Tibial artery (tissue), 4 donors: ENCODE measurements around the gene ZNF587.
"Not testable (repeated sequence)": the region's sequence is repeated elsewhere in the genome, so short reads cannot be mapped to it uniquely, and the experiment has no call there.

Experiments used
- DNase-seq, 2 donors: peaks; one replicate each; pipeline ENCODE4 v3.0.0-alpha.2; 2019
- H3K27ac ChIP-seq, 2 donors: fragments of 200-600 bp; sonication (generic) in 1 of 2; 1 replicate in 1 of 2; 2 replicates in 1 of 2; pipeline ENCODE4 v1.5.1; 2018 to 2019; ENCODE audit warnings: mild to moderate bottlenecking in 1 of 2
- H3K27me3 ChIP-seq, 2 donors: fragments of 200-600 bp; sonication (generic) in 1 of 2; one replicate each; pipeline versions ENCODE4 v1.5.1 to v1.6.0; 2016 to 2019
- H3K36me3 ChIP-seq, 3 donors: fragments of 200-600 bp; sonication (generic) in 2 of 3; one replicate each; pipeline ENCODE4 v1.5.1; 2016 to 2019; ENCODE audit warnings: mild to moderate bottlenecking in 2 of 3
- H3K4me1 ChIP-seq, 4 donors: fragments of 200-600 bp; sonication (generic) in 2 of 4; 1 replicate in 3 of 4; 2 replicates in 1 of 4; pipeline ENCODE4 v1.5.1; 2016 to 2019
- H3K4me3 ChIP-seq, 2 donors: fragments of 200-600 bp; sonication (generic) in 1 of 2; 1 replicate in 1 of 2; 2 replicates in 1 of 2; pipeline ENCODE4 v1.5.1; 2018 to 2019; ENCODE audit warnings: mild to moderate bottlenecking in 2 of 2
- H3K9me3 ChIP-seq, 3 donors: fragments of 200-600 bp; sonication (generic) in 1 of 3; one replicate each; pipeline ENCODE4 v1.5.1; 2016 to 2019
- intact Hi-C: fragments of 100-400 bp; cut with DNase I; formaldehyde crosslinking; loops from one replicate; pipeline ENCODE4 v1.15.0; 2023; ENCODE audit warnings: low total_unique reads
- TF ChIP-seq, protein P1 (sequence below), 2 experiments: fragments of 200-600 bp in 1 of 2; fragments of 450-650 bp in 1 of 2; IDR thresholded peaks; one replicate each; pipeline ENCODE4 v1.5.1; 2017 to 2019; ENCODE audit warnings: antibody characterized with exemption in 2 of 2, mild to moderate bottlenecking in 1 of 2, moderate library complexity in 1 of 2

ZNF587 gene

DNA sequence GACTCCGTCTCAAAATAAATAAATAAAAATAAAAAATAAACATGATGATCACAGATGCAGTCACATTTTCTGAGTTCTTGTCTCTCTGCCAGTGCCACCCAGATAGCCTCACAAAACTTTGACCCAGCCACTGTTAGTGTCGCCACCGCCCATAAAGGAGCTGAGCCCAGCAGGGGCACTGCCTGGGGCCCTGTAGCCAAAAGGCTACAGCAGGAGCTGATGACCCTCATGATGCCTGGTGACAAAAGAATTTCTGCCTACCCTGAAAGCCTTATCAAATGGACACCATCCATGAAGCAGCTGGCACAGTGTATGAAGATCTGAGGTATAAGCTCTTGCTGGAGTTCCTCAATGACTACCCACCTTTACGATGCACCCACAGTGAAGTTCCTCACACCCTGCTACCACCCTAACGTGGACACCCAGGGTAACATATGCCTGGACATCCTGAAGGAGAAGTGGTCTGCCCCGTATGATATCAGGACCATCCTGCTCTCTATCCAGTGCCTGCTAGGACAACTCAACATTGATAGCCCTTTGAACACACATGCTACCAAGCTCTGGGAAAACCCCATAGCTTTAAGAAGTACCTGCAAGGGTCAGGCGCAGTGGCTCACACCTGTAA is 18.3 kb downstream of the ZNF587 start:
- Histone ChIP-seq H3K27me3 (no peaks in the 10 kb centered on the region), H3K36me3 (peaks cover 58 to 74% (median 74%) of the 10 kb centered on the region in 3 donors), H3K27ac (no peak overlapping the region), H3K4me1 (no peaks in the 10 kb centered on the region), H3K4me3 (no peak overlapping the region), H3K9me3 (peaks cover 11 to 98% (median 76%) of the 10 kb centered on the region in 3 donors)
- TF ChIP-seq, protein P1, sequence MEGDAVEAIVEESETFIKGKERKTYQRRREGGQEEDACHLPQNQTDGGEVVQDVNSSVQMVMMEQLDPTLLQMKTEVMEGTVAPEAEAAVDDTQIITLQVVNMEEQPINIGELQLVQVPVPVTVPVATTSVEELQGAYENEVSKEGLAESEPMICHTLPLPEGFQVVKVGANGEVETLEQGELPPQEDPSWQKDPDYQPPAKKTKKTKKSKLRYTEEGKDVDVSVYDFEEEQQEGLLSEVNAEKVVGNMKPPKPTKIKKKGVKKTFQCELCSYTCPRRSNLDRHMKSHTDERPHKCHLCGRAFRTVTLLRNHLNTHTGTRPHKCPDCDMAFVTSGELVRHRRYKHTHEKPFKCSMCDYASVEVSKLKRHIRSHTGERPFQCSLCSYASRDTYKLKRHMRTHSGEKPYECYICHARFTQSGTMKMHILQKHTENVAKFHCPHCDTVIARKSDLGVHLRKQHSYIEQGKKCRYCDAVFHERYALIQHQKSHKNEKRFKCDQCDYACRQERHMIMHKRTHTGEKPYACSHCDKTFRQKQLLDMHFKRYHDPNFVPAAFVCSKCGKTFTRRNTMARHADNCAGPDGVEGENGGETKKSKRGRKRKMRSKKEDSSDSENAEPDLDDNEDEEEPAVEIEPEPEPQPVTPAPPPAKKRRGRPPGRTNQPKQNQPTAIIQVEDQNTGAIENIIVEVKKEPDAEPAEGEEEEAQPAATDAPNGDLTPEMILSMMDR (IDR thresholded peaks at IDR 0.05): no peak
- no peak for DNase-seq
- intact Hi-C loops: no loop called here

DNA sequence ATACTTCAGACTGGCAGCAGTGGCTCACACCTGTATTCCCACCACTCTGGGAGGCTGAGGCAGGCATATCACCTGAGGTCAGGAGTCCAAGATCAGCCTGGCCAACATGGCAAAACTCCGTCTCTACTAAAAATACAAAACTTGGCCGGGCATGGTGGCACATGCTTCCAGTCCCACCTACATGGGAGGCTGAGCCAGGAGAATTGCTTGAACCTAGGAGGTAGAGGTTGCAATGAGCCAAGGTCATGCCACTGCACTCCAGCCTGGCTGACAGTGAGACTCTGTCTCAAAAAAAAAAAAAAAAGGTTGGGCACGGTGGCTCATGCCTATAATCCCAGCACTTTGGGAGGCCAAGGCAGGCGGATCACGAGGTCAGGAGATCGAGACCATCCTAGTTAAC is 20.0 kb downstream of the ZNF587 start:
- H3K27me3 ChIP-seq, H3K4me1 ChIP-seq, DNase-seq, intact Hi-C loops, H3K27ac ChIP-seq, H3K4me3 ChIP-seq: not testable (repeated sequence)
- peaks cover 20 to 100% (median 85%) of the 10 kb centered on the region in 3 donors for H3K9me3 ChIP-seq
- peaks cover 41 to 67% (median 64%) of the 10 kb centered on the region in 3 donors for H3K36me3 ChIP-seq

DNA sequence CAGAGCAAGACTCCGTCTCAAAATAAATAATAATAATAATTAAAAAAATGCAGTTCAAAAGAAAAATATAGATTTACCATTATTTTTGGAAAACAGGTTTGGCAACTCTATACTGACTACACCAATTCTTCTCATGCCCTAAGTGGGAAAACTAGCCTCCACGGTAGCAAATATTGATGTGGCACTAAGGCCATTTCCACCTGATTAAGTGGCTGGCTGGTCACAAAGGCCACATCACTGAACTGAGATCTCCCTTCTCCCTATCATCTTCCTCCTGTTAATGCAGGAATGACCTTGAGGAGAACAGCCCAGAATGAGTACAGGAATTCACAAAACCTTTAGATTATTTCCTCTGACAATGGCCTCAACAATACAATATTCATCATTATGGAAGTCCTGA is 20.6 kb downstream of the ZNF587 start:
- Histone ChIP-seq H3K27me3 (no peaks in the 10 kb centered on the region), H3K27ac (no peak overlapping the region), H3K36me3 (peaks cover 36 to 63% (median 59%) of the 10 kb centered on the region in 3 donors), H3K4me3 (no peak overlapping the region), H3K4me1 (no peaks in the 10 kb centered on the region), H3K9me3 (peaks cover 20 to 97% (median 84%) of the 10 kb centered on the region in 3 donors)
- DNase-seq: no peak
- intact Hi-C loops: no loop called here
- TF ChIP-seq, protein P1 (IDR thresholded peaks at IDR 0.05): no peak

DNA sequence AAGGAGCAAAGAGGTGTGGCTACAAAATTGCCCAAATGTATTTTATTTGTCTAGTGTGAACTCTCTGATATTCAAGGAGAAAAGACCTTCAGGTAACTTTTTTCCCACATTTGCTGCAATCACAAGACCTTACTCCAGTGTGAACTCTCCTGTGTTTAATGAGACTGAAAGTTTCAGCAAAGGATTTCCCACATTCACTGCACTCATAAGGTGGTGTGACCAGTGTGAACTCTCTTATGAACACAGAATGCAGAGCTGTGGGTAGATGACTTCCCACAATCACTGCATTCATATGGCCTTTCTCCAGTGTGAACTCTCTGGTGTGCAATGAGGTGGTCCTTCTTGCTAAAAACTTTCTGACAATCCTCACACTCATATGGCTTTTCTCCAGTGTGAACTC is 22.8 kb downstream of the ZNF587 start:
- peaks cover 28 to 57% (median 51%) of the 10 kb centered on the region in 3 donors for H3K36me3 ChIP-seq
- TF ChIP-seq, protein P1 (IDR thresholded peaks at IDR 0.05): no peak
- H3K9me3 ChIP-seq: peaks cover 21 to 97% (median 71%) of the 10 kb centered on the region in 3 donors
- H3K27ac ChIP-seq: no peak overlapping the region
- no peak overlapping the region for H3K4me3 ChIP-seq
- no peaks in the 10 kb centered on the region for H3K4me1 ChIP-seq
- DNase-seq: no peak
- intact Hi-C loops: no loop called here
- H3K27me3 ChIP-seq: no peaks in the 10 kb centered on the region

DNA sequence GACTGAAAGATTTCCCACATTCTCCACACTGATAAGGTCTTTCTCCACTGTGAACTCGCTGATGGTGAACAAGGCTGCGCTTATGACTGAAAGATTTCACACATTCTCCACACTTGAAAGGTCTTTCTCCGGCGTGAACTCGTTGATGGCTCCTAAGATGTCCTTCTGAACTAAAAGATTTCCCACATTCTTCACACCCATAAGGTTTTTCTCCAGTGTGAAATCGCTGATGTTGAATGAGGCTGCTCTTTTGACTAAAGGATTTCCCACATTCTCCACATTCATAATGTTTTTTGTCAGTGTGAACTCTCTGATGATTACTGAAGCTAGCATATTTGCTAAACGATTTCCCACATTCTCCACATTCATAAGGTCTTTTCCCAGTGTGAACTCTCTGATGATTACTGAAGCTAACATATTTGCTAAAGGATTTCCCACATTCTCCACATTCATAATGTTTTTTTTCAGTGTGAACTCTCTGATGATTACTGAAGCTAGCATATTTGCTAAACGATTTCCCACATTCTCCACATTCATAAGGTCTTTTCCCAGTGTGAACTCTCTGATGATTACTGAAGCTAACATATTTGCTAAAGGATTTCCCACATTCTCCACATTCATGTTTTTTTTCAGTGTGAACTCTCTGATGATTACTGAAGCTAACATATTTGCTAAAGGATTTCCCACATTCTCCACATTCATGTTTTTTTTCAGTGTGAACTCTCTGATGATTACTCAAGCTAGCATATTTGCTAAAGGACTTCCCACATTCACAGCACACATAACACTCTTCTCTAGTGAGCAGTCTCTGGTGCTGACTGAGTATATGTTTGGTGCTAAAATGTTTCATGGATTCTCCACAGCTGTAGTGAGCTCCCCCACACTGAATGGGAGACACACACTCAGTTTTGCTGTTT is 24.5 kb downstream of the ZNF587 start:
- H3K9me3 ChIP-seq: peaks cover 17 to 95% (median 55%) of the 10 kb centered on the region in 3 donors
- H3K27ac ChIP-seq, DNase-seq, intact Hi-C loops, H3K4me3 ChIP-seq, H3K4me1 ChIP-seq, H3K27me3 ChIP-seq: not testable (repeated sequence)
- peaks cover 21 to 55% (median 44%) of the 10 kb centered on the region in 3 donors for H3K36me3 ChIP-seq

DNA sequence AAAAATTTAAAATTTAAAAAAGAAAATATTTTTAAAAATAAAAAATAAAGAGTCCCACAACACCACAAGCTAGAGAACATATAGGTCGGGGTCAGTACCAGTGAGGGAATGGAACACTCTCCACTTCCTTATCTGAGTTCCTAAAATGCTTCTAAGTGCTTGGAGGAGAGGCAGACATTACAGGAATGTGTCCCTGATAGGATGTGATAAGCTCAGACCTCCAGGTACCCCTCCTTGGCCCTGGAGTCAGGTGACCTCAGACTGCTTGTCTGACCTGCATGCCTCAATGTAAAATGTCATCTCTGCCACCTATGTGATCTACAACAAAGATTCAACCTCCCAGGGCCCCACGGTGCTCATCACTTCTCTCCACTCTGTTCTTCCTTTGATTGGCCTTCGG is 36.4 kb downstream of the ZNF587 start:
- Histone ChIP-seq H3K36me3 (peaks cover 13 to 44% (median 27%) of the 10 kb centered on the region in 3 donors), H3K4me3 (no peak overlapping the region), H3K4me1 (no peaks in the 10 kb centered on the region), H3K27me3 (no peaks in the 10 kb centered on the region), H3K27ac (no peak overlapping the region), H3K9me3 (peaks cover 0 to 78% (median 28%) of the 10 kb centered on the region in 3 donors)
- intact Hi-C loops: no loop called here
- no peak for DNase-seq
- TF ChIP-seq, protein P1 (IDR thresholded peaks at IDR 0.05): no peak
